ENCODE data around the gene RCAN3.
"Not testable (repeated sequence)": the region's sequence is repeated elsewhere in the genome, so short reads cannot be mapped to it uniquely, and the experiment has no call there.

RCAN3 gene

GRCh38 chr1:24549210-24549609 is 46.6 kb downstream of the RCAN3 start:
- not testable (repeated sequence) for DNase-seq

GRCh38 chr1:24551290-24551959 is 48.8 kb downstream of the RCAN3 start:
- no peak for DNase-seq

GRCh38 chr1:24551960-24552571 is 49.4 kb downstream of the RCAN3 start:
- no peak for DNase-seq

GRCh38 chr1:24553931-24554330 is 51.3 kb downstream of the RCAN3 start:
- DNase-seq = no peak

- DNase-seq = no peak
These were observed 52.1 kb downstream of the RCAN3 start for GRCh38 chr1:24554714-24555113.

- peak in 3 of 56 donors; percentile 7 to 40 (median 22) for DNase-seq
These were observed 53.2 kb downstream of the RCAN3 start, which contains the start of gene NCMAP for GRCh38 chr1:24555591-24556413. Gene NCMAP, plus strand, starts transcription at chr1:24556087. Its CDS starts 39,344 bp downstream, at chr1:24595431.

GRCh38 chr1:24556414-24556795 is 53.8 kb downstream of the RCAN3 start:
- DNase-seq = no peak

- DNase-seq = no peak
These were observed 54.6 kb downstream of the RCAN3 start for GRCh38 chr1:24557220-24557619.

GRCh38 chr1:24557711-24558131 is 55.1 kb downstream of the RCAN3 start:
- DNase-seq = no peak

- DNase-seq = no peak
These were observed 55.8 kb downstream of the RCAN3 start for GRCh38 chr1:24558455-24558854.

GRCh38 chr1:24558902-24559791 is 56.5 kb downstream of the RCAN3 start:
- DNase-seq = peak in 46 of 56 donors; percentile 5 to 75 (median 41)

GRCh38 chr1:24560361-24560760 is 57.7 kb downstream of the RCAN3 start:
- no peak for DNase-seq

GRCh38 chr1:24562625-24563024 is 60.0 kb downstream of the RCAN3 start:
- peak in 1 of 56 donors; percentile 31 for DNase-seq

- no peak for DNase-seq
These were observed 62.1 kb downstream of the RCAN3 start for GRCh38 chr1:24564695-24565094.

- no peak for DNase-seq
These were observed 63.7 kb downstream of the RCAN3 start for GRCh38 chr1:24566236-24566867.

GRCh38 chr1:24567792-24568388 is 65.3 kb downstream of the RCAN3 start:
- DNase-seq = no peak

GRCh38 chr1:24568475-24568874 is 65.8 kb downstream of the RCAN3 start:
- no peak for DNase-seq

- no peak for DNase-seq
These were observed 67.9 kb downstream of the RCAN3 start for GRCh38 chr1:24570265-24571125.

- DNase-seq = no peak
These were observed 69.7 kb downstream of the RCAN3 start for GRCh38 chr1:24572301-24572700.
